Kidney (tissue), 14 donors: Measurements from ENCODE around the gene PDCD1LG2. TPM values are rescaled to one million over a fixed set of nuclear protein-coding genes. Genes with fewer than 3 reads are reported as not detected.

Experiments
- DNase-seq, 5 donors: peaks; one replicate each; pipeline ENCODE4 v3.0.0-alpha.2; 2013 to 2020
- FAIRE-seq: peaks from 2 replicates; lab custom pipeline; 2012; peaks lifted over from hg19 to GRCh38; lab: Jason Lieb, UNC
- H3K27ac ChIP-seq, 2 donors: one replicate each; pipeline ENCODE4 v1.7.0; 2013; ENCODE audit warnings: low read depth in 2 of 2, low read length in 2 of 2, inconsistent platforms in 1 of 2
- H3K27me3 ChIP-seq: one replicate; pipeline ENCODE4 v1.7.1; 2013; ENCODE audit warnings: low read length, inconsistent platforms; ENCODE audit not compliant: control insufficient read depth, insufficient read depth
- H3K36me3 ChIP-seq, 3 donors: one replicate each; pipeline versions ENCODE4 v1.7.0 to v1.7.1; 2013; ENCODE audit warnings: low read length in 3 of 3, control low read depth in 1 of 3, inconsistent platforms in 1 of 3; ENCODE audit not compliant: insufficient read depth in 3 of 3, control insufficient read depth in 2 of 3
- H3K4me1 ChIP-seq, 3 donors: one replicate each; pipeline versions ENCODE4 v1.7.0 to v1.7.1; 2013; ENCODE audit warnings: low read length in 3 of 3, inconsistent platforms in 1 of 3, low read depth in 1 of 3; ENCODE audit not compliant: control insufficient read depth in 2 of 3, insufficient read depth in 2 of 3
- H3K4me3 ChIP-seq, 3 donors: one replicate each; pipeline versions ENCODE4 v1.7.0 to v1.8.1; 2013; ENCODE audit warnings: low read length in 3 of 3, control low read depth in 1 of 3, inconsistent platforms in 1 of 3
- H3K9ac ChIP-seq, 3 donors: one replicate each; pipeline versions ENCODE4 v1.7.0 to v1.7.1; 2013; ENCODE audit warnings: low read length in 3 of 3, control low read depth in 1 of 3, inconsistent platforms in 1 of 3
- H3K9me3 ChIP-seq, 3 donors: one replicate each; pipeline versions ENCODE4 v1.7.0 to v1.7.1; 2013; ENCODE audit warnings: low read length in 3 of 3, control low read depth in 1 of 3, inconsistent platforms in 1 of 3; ENCODE audit not compliant: control insufficient read depth in 2 of 3, insufficient read depth in 1 of 3
- CTCF ChIP-seq: IDR thresholded peaks from 3 replicates; pipeline ENCODE4 v1.5.1; 2012; ENCODE audit warnings: mild to moderate bottlenecking, moderate library complexity, borderline replicate concordance; ENCODE audit not compliant: insufficient read depth; ENCODE audit errors: extremely low read depth
- intact Hi-C: fragments of 100-400 bp; cut with DNase I; formaldehyde crosslinking; loops from one replicate; pipeline ENCODE4 v1.11.1; 2022
- polyA plus RNA-seq: library from polyadenylated mRNA; stranded (reverse); fragments of 350-450 nt; fragmentation: Illumina TruSeq; extraction: RNeasy Lipid Tissue Mini Kit (QIAGEN cat#74804); gene quantifications from one replicate; pipeline ENCODE4 v1.2.3, GENCODE V29; 2014; ENCODE audit warnings: low read depth, low replicate concordance; ENCODE audit not compliant: insufficient read depth
- total RNA-seq: library from RNA; stranded (reverse); fragmentation: NEBNext Ultra II Directional; extraction: Animal tissue kit (Norgen Biotek cat#: 25700); gene quantifications from one replicate; pipeline ENCODE4 v1.2.1, GENCODE V29; 2021
- donor health status: control.
- donor health status: control.
- donor health status: control.
- donor health status: control.
- donor health status: control.
- donor health status: DM: yes; HTN: yes; CAD: no.
- donor health status: Normal renal cell carcinoma (clear cell type).

The PDCD1LG2 gene
- total and polyA plus RNA-seq, 2 donors from 2014 or later, result 1.5 to 2.4 TPM

GRCh38 chr9:5563886-5564285, 53.6 kb downstream of the PDCD1LG2 start:
- Histone ChIP-seq H3K9me3 (no peaks in the 10 kb centered on the region), H3K4me1 (no peaks in the 10 kb centered on the region), H3K36me3 (no peaks in the 10 kb centered on the region), H3K4me3 (no peak overlapping the region), H3K27me3 (no peaks in the 10 kb centered on the region), H3K9ac (no peak overlapping the region), H3K27ac (no peak overlapping the region)
- no peak for TF ChIP-seq CTCF
- intact Hi-C loops, result no loop called here
- DNase-seq (no peak), FAIRE-seq (no peak)

- FAIRE-seq (no peak), DNase-seq (peak in 2 of 5 donors; percentile 43 to 52)
- H3K27me3 ChIP-seq, result no peaks in the 10 kb centered on the region
- H3K36me3 ChIP-seq, result no peaks in the 10 kb centered on the region
- no peak overlapping the region for H3K27ac ChIP-seq
- H3K9me3 ChIP-seq, result no peaks in the 10 kb centered on the region
- no peak for TF ChIP-seq CTCF
- no peak overlapping the region for H3K4me3 ChIP-seq
- no peaks in the 10 kb centered on the region for H3K4me1 ChIP-seq
- H3K9ac ChIP-seq, result no peak overlapping the region
- intact Hi-C loops, result no loop called here
Observed at GRCh38 chr9:5566054-5566618, 55.8 kb downstream of the PDCD1LG2 start.

- no peak overlapping the region for H3K27ac ChIP-seq
- intact Hi-C loops, result no loop called here
- H3K9me3 ChIP-seq, result no peaks in the 10 kb centered on the region
- no peak for DNase-seq
- H3K9ac ChIP-seq, result no peak overlapping the region
- no peaks in the 10 kb centered on the region for H3K36me3 ChIP-seq
- no peaks in the 10 kb centered on the region for H3K4me1 ChIP-seq
- no peak for FAIRE-seq
- TF ChIP-seq CTCF, result no peak
- no peak overlapping the region for H3K4me3 ChIP-seq
- H3K27me3 ChIP-seq, result no peaks in the 10 kb centered on the region
Observed at GRCh38 chr9:5568868-5569267, 58.5 kb downstream of the PDCD1LG2 start.

- no peak for TF ChIP-seq CTCF
- FAIRE-seq (no peak), DNase-seq (no peak)
- Histone ChIP-seq H3K9me3 (no peaks in the 10 kb centered on the region), H3K9ac (no peak overlapping the region), H3K36me3 (no peaks in the 10 kb centered on the region), H3K27me3 (no peaks in the 10 kb centered on the region), H3K4me1 (no peaks in the 10 kb centered on the region), H3K27ac (no peak overlapping the region), H3K4me3 (no peak overlapping the region)
- intact Hi-C loops, result no loop called here
Observed at GRCh38 chr9:5569409-5569808, 59.1 kb downstream of the PDCD1LG2 start.
